Suprapubic skin (tissue), 4 donors: ENCODE measurements around the gene SLC6A13.

Experiments
- EP300 ChIP-seq: sonication (generic); formaldehyde crosslinking; IDR thresholded peaks from one replicate; pipeline ENCODE4 v1.6.1; 2017; ENCODE audit warnings: antibody characterized with exemption
- POLR2A ChIP-seq, 2 donors: fragments of 450-650 bp; IDR thresholded peaks; one replicate each; pipeline ENCODE4 v1.6.1; 2017; ENCODE audit warnings: antibody characterized with exemption in 2 of 2, mild to moderate bottlenecking in 2 of 2, moderate library complexity in 2 of 2
- POLR2AphosphoS5 ChIP-seq, 3 donors: sonication (generic); formaldehyde crosslinking; IDR thresholded peaks; one replicate each; pipeline ENCODE4 v1.6.1; 2017; ENCODE audit warnings: antibody characterized with exemption in 3 of 3
- TF ChIP-seq, protein P1 (sequence below), 2 donors: fragments of 200-600 bp in 1 of 2; fragments of 450-650 bp in 1 of 2; sonication (generic) in 1 of 2; IDR thresholded peaks; one replicate each; pipeline ENCODE4 v1.5.1; 2016 to 2019; ENCODE audit warnings: antibody characterized with exemption in 2 of 2, mild to moderate bottlenecking in 1 of 2, moderate library complexity in 1 of 2

DNA sequence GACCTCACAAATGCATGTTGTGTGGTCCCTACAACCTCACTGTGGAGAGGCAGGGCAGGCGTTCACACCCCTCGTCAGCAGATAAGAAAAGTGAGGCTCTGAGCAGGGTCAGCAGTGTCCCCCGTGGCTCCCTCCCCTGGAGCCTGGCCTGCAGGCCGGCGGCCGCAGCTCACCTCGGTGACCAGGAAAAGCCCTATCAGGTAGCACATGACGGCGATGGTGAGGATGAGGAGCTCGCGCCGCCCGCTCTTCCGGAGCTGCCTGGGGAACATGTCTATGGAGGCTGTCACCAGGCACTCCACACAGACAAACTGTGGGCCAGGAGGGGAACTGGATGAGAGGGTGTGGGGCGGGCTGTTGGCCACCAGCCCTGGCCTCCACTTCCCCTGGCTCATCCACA, 66.7 kb downstream of the SLC6A13 start:
- TF ChIP-seq, protein P1, sequence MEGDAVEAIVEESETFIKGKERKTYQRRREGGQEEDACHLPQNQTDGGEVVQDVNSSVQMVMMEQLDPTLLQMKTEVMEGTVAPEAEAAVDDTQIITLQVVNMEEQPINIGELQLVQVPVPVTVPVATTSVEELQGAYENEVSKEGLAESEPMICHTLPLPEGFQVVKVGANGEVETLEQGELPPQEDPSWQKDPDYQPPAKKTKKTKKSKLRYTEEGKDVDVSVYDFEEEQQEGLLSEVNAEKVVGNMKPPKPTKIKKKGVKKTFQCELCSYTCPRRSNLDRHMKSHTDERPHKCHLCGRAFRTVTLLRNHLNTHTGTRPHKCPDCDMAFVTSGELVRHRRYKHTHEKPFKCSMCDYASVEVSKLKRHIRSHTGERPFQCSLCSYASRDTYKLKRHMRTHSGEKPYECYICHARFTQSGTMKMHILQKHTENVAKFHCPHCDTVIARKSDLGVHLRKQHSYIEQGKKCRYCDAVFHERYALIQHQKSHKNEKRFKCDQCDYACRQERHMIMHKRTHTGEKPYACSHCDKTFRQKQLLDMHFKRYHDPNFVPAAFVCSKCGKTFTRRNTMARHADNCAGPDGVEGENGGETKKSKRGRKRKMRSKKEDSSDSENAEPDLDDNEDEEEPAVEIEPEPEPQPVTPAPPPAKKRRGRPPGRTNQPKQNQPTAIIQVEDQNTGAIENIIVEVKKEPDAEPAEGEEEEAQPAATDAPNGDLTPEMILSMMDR (IDR thresholded peaks at IDR 0.05) = no peak
- no peak for TF ChIP-seq POLR2A (IDR thresholded peaks at IDR 0.05)
- TF ChIP-seq POLR2AphosphoS5 (IDR thresholded peaks at IDR 0.05) = no peak
- TF ChIP-seq EP300 = no peak
